Parathyroid adenoma (tissue), 2 donors: ENCODE data around the gene DPYSL3.

Source experiments
- H2AFZ ChIP-seq: fragments of 300-600 bp; sonication (generic); one replicate; pipeline ENCODE4 v1.7.0; 2017; ENCODE audit warnings: antibody characterized with exemption, mild to moderate bottlenecking
- H3K27ac ChIP-seq: fragments of 300-600 bp; sonication (generic); one replicate; pipeline ENCODE4 v1.7.0; 2017
- H3K27me3 ChIP-seq: fragments of 300-600 bp; sonication (generic); one replicate; pipeline ENCODE4 v1.7.0; 2017; ENCODE audit warnings: low read length; ENCODE audit not compliant: control insufficient read depth, insufficient read depth
- H3K36me3 ChIP-seq: fragments of 300-600 bp; sonication (generic); one replicate; pipeline ENCODE4 v1.7.0; 2017; ENCODE audit warnings: low read length; ENCODE audit not compliant: control insufficient read depth, insufficient read depth
- H3K4me1 ChIP-seq: fragments of 300-600 bp; sonication (generic); one replicate; pipeline ENCODE4 v1.7.0; 2017; ENCODE audit warnings: control low read depth
- H3K4me2 ChIP-seq: fragments of 300-600 bp; sonication (generic); one replicate; pipeline ENCODE4 v1.7.0; 2017; ENCODE audit warnings: low read length
- H3K4me3 ChIP-seq: fragments of 300-600 bp; sonication (generic); one replicate; pipeline ENCODE4 v1.7.0; 2017; ENCODE audit warnings: low read depth, low read length
- H3K79me2 ChIP-seq: fragments of 300-600 bp; sonication (generic); one replicate; pipeline ENCODE4 v1.7.0; 2017; ENCODE audit warnings: control low read depth
- H3K9ac ChIP-seq: fragments of 300-600 bp; sonication (generic); one replicate; pipeline ENCODE4 v1.7.0; 2017; ENCODE audit warnings: mild to moderate bottlenecking
- H3K9me3 ChIP-seq: fragments of 300-600 bp; sonication (generic); one replicate; pipeline ENCODE4 v1.7.0; 2017; ENCODE audit warnings: low read length; ENCODE audit not compliant: control insufficient read depth
- TF ChIP-seq, protein P1 (sequence below): fragments of 300-600 bp; sonication (generic); IDR thresholded peaks from one replicate; pipeline ENCODE4 v1.7.0; 2017; ENCODE audit warnings: antibody characterized with exemption, mild to moderate bottlenecking
- donor health status: primary hyperparathyroidism.

The DPYSL3 gene

DNA sequence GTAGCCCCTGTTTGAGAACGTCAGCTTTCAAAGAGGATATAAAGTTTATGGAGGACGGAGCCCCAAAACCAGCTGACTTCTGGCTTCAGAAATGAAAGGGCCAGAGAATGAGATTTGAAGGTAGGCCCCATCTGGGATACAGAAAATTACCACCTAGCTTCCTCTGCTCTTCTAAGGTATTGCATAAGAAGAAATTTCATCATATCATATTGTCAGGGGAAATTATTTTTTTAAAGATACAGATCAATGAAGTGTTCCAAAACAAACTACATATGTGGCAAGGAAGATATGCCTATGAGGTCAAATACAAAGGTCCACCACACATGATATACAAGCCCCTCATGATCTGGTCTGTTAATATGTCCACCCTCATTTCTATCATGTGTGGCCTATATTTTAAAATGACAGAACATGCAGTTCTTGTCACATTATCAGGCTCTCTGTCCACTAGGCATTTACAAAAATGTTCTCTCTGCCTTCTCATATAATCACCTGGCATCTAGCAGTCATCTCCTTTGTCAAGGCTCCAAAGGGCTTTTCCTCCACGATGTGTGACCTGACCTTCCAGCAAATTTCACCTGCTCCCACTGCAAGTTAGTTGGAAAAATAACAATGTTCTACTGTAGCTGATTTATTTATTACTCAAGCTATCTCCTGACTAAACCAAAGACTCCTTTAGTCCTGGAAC, 83.1 kb downstream of the DPYSL3 start:
- H3K79me2 ChIP-seq: no peaks in the 10 kb centered on the region
- no peak overlapping the region for H2AFZ ChIP-seq
- H3K4me2 ChIP-seq: no peak overlapping the region
- no peak overlapping the region for H3K4me3 ChIP-seq
- H3K27me3 ChIP-seq: no peaks in the 10 kb centered on the region
- peaks cover 4% of the 10 kb centered on the region for H3K4me1 ChIP-seq
- H3K9me3 ChIP-seq: no peaks in the 10 kb centered on the region
- TF ChIP-seq, protein P1, sequence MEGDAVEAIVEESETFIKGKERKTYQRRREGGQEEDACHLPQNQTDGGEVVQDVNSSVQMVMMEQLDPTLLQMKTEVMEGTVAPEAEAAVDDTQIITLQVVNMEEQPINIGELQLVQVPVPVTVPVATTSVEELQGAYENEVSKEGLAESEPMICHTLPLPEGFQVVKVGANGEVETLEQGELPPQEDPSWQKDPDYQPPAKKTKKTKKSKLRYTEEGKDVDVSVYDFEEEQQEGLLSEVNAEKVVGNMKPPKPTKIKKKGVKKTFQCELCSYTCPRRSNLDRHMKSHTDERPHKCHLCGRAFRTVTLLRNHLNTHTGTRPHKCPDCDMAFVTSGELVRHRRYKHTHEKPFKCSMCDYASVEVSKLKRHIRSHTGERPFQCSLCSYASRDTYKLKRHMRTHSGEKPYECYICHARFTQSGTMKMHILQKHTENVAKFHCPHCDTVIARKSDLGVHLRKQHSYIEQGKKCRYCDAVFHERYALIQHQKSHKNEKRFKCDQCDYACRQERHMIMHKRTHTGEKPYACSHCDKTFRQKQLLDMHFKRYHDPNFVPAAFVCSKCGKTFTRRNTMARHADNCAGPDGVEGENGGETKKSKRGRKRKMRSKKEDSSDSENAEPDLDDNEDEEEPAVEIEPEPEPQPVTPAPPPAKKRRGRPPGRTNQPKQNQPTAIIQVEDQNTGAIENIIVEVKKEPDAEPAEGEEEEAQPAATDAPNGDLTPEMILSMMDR: no peak
- H3K36me3 ChIP-seq: no peaks in the 10 kb centered on the region
- H3K9ac ChIP-seq: no peak overlapping the region
- no peak overlapping the region for H3K27ac ChIP-seq

DNA sequence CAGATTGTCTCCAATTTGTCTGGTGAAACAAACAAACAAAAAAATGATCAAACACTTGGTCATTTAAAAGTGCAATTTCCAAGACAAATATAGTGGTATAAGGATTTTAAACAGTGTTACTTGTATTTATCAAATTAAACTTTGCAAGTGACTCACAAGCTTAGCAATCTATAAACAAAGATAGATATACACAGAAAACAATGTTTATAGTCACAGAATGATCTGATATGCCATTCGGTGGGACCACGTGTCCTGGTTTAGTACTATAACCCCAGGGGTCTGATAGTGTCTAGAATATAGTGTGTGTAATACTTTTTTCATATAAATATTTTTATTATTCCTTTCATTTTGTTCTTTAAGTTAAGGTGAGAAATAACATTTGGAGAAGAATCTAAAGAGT, 91.3 kb downstream of the DPYSL3 start:
- TF ChIP-seq, protein P1: no peak
- no peak overlapping the region for H2AFZ ChIP-seq
- no peak overlapping the region for H3K4me2 ChIP-seq
- H3K9me3 ChIP-seq: no peaks in the 10 kb centered on the region
- no peaks in the 10 kb centered on the region for H3K4me1 ChIP-seq
- H3K27ac ChIP-seq: no peak overlapping the region
- H3K79me2 ChIP-seq: no peaks in the 10 kb centered on the region
- no peaks in the 10 kb centered on the region for H3K36me3 ChIP-seq
- H3K27me3 ChIP-seq: no peaks in the 10 kb centered on the region
- no peak overlapping the region for H3K9ac ChIP-seq
- H3K4me3 ChIP-seq: no peak overlapping the region

DNA sequence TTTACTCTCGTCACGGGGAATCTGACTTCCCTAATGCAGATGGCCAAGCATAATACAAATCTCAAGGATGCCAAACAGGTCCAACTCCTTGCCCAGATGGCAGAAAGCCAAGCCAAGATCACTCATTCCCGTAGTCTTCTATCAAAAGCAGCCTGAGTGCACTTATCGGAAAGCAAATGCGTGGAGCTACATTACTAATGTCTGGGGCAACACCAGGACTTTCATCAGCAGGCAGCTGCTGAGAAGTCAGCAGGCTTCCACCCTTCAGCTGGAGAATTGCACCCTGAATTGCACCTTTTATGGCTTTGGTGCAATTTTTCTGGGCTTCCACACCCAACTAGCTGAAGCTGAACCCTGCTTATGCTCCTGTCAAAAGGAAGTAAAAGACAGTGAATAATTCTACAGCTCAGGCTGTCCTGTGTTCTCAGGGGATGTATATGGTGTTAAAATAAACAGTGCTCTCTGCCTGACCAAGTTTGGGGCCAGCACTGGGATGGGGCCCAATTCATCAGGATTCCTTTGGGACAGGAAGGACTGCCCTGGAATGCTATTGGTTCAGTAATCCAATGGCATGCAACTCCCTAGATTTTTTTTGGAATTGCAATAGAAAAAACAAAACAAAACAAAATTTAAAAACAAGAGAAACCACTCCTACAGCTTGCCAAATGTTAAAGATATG, 92.6 kb downstream of the DPYSL3 start:
- no peak overlapping the region for H3K4me2 ChIP-seq
- TF ChIP-seq, protein P1: no peak
- no peak overlapping the region for H3K4me3 ChIP-seq
- H3K79me2 ChIP-seq: no peaks in the 10 kb centered on the region
- H2AFZ ChIP-seq: no peak overlapping the region
- no peaks in the 10 kb centered on the region for H3K27me3 ChIP-seq
- H3K36me3 ChIP-seq: no peaks in the 10 kb centered on the region
- no peak overlapping the region for H3K9ac ChIP-seq
- no peaks in the 10 kb centered on the region for H3K9me3 ChIP-seq
- H3K27ac ChIP-seq: no peak overlapping the region
- H3K4me1 ChIP-seq: no peaks in the 10 kb centered on the region

DNA sequence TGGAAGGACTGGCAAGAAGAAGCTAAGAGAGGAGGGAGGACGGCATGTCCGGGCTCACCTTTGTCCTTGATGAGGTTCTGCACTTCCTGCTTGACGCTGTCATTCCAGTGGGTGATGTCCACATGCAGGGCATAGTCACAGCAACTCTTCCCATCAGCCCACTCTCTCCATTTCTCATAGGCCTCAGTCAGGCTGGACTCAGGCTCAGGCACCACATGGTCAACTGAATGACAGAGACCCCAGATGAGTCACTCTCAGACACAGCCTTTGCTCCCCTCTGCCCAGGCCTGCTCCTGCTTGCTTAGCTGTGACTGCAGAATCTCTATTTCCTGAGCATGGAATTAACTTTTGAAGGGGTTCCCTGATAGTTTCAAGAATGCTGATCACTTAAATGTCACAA, 94.2 kb downstream of the DPYSL3 start:
- Histone ChIP-seq H3K79me2 (no peaks in the 10 kb centered on the region), H3K36me3 (no peaks in the 10 kb centered on the region), H3K4me1 (no peaks in the 10 kb centered on the region), H3K4me3 (no peak overlapping the region), H3K4me2 (no peak overlapping the region), H3K9me3 (no peaks in the 10 kb centered on the region), H3K27ac (no peak overlapping the region), H2AFZ (no peak overlapping the region), H3K9ac (no peak overlapping the region), H3K27me3 (no peaks in the 10 kb centered on the region)
- TF ChIP-seq, protein P1: no peak

DNA sequence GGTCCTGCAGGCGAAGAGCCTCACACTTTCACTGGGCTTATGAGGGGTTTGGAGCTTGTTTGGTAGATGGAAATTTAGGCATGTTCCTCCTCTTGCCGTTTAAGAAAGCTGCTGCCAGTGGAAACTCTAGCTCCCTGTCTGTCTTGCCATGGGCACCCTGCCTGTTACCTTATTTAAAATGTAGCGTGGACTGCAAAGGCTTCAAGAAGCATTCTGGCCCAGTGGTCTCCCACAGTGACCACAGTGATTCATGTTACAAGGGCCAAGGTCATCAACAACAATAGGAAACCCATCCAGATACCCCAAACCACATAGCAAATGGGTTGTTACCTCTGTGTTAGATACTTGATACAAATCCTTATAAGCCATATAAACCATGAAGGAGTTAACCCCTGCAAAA, 96.6 kb downstream of the DPYSL3 start:
- H3K4me2 ChIP-seq: no peak overlapping the region
- H3K9ac ChIP-seq: no peak overlapping the region
- no peaks in the 10 kb centered on the region for H3K9me3 ChIP-seq
- H3K27me3 ChIP-seq: no peaks in the 10 kb centered on the region
- TF ChIP-seq, protein P1: no peak
- no peak overlapping the region for H2AFZ ChIP-seq
- H3K4me3 ChIP-seq: no peak overlapping the region
- H3K4me1 ChIP-seq: no peaks in the 10 kb centered on the region
- H3K36me3 ChIP-seq: no peaks in the 10 kb centered on the region
- no peaks in the 10 kb centered on the region for H3K79me2 ChIP-seq
- H3K27ac ChIP-seq: no peak overlapping the region
